ENCODE results near the gene ZDHHC1.

ZDHHC1 gene

DNA sequence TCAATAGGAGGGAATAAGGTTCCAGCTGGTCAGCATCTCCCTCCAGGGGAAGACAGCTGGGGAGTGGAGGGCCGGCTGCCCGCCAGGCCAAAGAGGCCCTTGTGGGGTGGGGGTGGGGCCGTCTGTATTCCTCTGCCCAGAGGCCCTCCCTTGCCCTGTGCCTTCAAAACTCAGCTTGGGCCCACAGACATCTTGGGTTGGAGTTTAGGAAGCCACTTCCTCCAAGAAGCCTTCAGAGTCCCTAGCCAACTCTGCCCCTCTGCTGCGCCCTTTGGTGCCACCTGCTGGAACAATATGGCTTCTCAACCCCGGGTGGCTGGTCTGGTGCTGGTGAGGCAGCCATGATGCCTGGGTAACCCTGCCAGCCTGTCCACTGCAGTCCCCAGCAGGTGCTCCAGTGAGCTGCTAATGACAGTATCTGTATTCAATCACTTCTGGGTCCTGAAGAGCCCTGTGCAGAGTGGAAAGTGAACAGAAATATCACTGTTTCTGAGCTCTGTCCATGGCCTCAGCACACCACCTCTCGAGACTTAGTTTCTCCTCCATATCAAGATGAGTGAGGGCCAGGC lies 31.3 kb upstream of the ZDHHC1 start:
- DNase-seq (ENCODE audit: low read depth in 2 of 2), result peak in 1 of 2 donors; percentile 19

GRCh38 chr16:67446968-67447507 lies 30.8 kb upstream of the ZDHHC1 start:
- DNase-seq (ENCODE audit: low read depth in 2 of 2), result no peak

DNA sequence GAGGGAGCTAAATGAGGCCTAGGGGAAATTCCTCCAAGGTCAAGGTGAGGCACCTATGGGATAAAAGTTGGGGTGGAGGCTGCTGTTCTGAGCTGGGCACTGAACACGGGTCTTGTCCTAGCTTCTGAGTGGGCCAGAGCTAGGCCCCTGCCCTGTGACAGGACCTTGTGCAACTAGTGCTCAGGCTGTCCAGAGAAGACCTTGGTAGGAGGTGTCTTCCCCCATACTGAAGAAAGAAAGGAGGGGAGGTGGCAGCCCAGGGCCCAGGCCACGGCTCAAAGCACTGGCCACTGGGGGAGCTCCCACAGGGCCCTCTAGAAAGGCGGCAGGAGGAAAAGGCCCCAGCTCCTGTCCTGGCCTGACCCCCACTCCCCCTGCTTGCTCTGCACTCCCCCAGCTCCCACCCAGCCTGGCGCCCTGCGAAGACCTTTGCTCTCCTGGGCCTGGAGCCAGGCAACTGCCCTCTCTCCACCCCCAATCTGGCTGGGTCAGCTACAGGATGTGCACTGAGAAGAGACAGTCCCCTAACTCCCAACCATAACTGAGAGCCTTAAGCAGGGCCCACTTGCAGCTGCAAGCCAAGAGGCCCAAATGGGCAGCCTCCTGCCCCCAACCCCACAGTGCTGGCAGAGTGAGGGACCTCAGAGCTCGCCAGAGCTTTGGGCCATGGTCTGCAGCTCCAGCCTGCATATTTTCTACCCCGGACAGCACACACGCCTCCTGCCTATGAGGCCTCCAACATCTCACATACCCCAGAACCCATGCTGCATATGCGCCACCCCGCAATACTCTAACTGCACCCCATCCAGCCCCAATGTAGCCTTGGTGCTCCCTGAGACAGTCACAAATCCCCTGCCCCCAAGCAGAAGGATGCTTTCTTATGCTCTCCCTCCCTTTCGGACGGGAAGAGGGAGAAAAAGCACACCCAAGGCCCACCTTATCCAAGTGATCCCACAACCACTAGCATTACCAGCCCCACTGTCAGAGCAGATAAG lies 29.9 kb upstream of the ZDHHC1 start:
- DNase-seq (ENCODE audit: low read depth in 2 of 2), result no peak

- DNase-seq (ENCODE audit: low read depth in 2 of 2), result no peak
Measured at GRCh38 chr16:67445441-67445912, 29.2 kb upstream of the ZDHHC1 start.

DNA sequence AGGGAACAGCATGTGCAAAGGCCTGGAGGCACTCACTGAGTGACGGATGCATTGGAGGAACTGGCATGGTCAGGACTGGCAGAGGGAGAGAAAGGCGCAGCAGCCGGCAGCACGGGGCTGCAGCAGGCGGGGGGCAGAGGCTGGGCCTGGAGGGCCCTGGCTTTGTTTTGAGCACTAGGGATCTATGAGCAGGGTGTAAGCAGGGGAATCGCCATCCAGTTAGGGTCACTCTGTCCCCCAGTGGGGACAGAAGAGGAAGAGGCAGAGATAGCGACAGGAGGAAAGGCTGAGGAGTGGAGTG lies 28.8 kb upstream of the ZDHHC1 start:
- no peak for DNase-seq (ENCODE audit: low read depth in 2 of 2)

DNA sequence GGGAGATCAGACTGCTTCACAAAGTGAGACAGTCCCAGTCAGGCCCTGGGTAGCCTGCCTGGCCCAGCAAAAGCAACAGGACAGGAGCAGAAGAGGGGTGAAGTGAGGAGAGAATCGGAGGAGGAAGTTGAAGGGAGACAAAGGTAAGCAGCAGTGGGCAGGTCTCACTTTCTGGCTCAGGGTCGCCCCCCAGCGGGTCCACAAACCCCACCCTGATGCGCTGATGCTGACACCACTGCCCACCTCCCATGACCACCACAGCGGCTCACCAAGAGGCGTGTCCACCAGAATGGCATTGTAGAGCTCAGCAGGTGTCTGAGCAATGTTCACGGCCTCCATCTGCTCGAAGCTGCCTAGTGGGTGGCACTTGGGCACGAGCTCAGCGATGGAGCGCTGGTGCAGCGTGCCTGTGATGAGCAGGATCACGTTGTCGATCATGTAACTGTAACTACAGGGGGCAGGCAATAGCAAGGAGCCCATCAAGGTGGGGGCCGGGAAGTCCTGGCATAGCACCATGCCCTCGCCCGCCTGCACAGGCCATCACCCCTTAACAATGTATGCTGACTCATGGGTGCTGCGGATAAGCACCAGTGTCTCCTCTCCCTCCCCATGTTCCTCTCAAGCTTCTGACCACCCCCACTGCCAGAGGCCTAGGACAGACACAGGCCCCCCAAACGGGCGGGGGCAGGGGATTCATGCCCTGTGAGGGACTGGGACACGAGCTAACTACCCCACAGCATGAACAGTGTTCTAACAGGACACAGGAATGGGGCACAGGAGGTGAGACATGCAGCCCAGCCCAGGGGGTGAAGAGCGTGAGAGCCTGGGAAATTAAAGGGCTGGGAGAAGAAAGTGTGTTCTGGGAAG lies 28.2 kb upstream of the ZDHHC1 start:
- DNase-seq (ENCODE audit: low read depth in 2 of 2), result no peak

DNA sequence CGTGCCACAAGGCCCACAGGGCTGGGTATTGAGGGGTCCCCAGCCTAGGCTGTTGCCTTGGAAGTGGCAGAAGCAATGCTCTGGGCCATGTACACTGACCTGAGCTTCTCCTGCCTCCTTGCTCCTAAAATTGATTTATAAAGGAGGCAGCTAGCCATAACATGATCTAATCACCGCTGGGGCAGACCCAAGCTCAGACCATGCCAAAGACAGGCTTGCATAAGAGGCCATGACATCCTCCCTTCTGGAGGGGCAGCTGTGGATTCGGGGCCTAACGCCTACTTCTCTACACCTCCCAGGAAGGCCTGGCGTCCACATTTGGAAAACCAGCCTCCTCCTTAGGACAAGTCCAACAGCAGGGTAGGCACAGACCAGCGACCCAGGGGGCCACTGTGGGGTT lies 27.0 kb upstream of the ZDHHC1 start:
- no peak for DNase-seq (ENCODE audit: low read depth in 2 of 2)

GRCh38 chr16:67442581-67443255 lies 26.4 kb upstream of the ZDHHC1 start:
- DNase-seq (ENCODE audit: low read depth in 2 of 2), result no peak

- DNase-seq (ENCODE audit: low read depth in 2 of 2), result no peak
Measured at GRCh38 chr16:67441907-67442306, 25.6 kb upstream of the ZDHHC1 start.

DNA sequence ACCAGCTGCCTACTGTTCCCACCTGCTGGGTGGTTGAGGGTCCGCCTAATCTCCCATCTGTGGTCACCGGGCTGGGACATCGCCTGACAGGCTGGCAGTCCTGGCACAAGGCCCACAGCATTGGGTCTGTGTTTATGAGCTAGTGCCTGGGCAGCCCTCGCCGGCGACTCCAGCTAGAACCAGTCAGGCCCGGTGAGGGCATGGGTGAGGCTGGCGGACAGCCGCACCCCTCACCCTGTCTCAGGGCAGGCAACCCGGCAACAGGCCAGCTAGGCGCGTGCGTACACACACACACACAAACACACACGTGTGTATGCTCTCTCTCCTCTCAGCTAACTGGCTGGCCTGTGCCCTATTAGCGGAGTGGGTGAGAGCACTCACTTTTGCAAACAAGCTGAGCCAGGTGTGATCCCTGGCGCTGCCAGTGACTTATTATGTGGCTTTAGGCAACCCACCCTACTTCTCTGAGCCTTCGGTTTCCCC lies 25.0 kb upstream of the ZDHHC1 start:
- no peak for DNase-seq (ENCODE audit: low read depth in 2 of 2)

GRCh38 chr16:67438824-67439393 lies 22.6 kb upstream of the ZDHHC1 start:
- DNase-seq (ENCODE audit: low read depth in 2 of 2), result no peak

DNA sequence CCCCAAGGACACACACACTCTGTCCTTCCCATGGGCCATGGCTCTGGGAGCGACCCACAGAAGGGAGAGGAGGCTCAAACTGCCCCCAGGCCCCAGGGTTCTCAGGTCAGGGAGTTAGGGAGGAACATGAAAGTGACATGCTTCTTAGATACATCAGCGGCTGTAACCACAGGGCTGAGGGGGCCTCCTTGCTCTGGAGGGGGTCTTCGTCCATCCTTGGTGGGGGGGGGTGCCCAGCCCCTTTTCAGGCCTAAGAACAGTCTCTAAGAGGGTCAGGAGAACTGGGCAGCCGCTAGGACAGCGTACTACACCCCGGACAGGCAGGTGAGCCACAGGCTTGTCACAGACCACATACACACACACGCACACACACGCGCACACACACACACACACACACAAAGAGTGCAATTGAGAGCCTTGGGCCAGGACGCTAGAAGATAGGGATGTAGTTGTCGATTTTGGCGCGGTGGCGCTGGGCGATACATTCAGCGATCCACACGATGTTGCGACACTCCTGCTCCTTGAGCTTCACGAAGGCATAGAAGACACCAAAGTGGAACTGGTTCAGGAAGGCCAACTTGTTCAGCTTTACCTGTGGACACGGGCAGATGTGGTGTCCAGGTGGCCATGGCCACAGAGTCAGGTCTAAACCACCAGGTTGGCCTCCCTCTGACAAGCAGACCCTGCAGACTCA lies 22.0 kb upstream of the ZDHHC1 start:
- DNase-seq (ENCODE audit: low read depth in 2 of 2), result no peak

DNA sequence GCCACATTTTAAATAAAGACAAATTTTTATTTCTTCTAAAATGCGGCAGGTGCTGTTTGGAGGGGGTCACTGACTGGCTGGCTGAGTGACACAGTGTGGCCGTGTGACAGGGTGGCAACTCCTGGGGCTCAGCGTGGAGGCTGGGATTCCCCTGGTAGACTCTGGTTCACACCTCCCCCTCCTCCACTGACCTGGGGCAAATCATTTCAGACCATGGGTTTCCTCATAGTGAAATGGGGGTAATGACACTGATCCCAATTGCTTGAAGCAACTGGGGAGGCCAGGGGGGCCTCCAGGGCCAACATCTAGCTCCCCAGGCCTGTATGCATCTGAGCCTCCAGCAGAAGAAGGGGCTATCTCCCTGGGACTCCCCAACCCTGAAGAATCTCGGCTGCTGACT lies 21.2 kb upstream of the ZDHHC1 start:
- no peak for DNase-seq (ENCODE audit: low read depth in 2 of 2)

DNA sequence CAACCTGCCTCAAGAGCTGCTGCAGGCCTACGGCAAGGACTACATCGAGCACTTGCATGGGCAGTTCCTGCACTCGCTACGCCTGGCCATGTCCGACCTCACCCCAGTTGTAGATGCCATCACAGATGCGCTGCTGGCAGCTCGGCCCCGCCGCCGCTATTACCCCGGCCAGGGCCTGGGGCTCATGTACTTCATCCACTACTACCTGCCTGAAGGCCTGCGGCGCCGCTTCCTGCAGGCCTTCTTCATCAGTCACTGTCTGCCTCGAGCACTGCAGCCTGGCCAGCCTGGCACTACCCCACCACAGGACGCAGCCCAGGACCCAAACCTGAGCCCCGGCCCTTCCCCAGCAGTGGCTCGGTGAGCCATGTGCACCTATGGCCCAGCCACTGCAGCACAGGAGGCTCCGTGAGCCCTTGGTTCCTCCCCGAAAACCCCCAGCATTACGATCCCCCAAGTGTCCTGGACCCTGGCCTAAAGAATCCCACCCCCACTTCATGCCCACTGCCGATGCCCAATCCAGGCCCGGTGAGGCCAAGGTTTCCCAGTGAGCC lies 20.4 kb upstream of the ZDHHC1 start:
- no peak for DNase-seq (ENCODE audit: low read depth in 2 of 2)

DNA sequence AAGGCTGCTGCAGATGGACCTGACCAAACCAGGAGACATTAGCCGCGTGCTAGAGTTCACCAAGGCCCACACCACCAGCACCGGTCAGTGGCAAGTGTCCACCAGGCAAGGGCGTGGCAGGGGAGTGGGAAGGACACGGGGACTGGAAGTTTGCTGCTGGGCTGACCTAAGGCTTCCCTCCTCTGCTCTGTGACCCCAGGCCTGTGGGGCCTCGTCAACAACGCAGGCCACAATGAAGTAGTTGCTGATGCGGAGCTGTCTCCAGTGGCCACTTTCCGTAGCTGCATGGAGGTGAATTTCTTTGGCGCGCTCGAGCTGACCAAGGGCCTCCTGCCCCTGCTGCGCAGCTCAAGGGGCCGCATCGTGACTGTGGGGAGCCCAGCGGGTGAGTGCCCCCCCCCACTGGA lies 19.5 kb upstream of the ZDHHC1 start:
- DNase-seq (ENCODE audit: low read depth in 2 of 2), result no peak

- DNase-seq (ENCODE audit: low read depth in 2 of 2), result no peak
Measured at GRCh38 chr16:67433131-67433719, 16.9 kb upstream of the ZDHHC1 start.

- no peak for DNase-seq (ENCODE audit: low read depth in 2 of 2)
Measured at GRCh38 chr16:67432506-67432890, 16.2 kb upstream of the ZDHHC1 start.

DNA sequence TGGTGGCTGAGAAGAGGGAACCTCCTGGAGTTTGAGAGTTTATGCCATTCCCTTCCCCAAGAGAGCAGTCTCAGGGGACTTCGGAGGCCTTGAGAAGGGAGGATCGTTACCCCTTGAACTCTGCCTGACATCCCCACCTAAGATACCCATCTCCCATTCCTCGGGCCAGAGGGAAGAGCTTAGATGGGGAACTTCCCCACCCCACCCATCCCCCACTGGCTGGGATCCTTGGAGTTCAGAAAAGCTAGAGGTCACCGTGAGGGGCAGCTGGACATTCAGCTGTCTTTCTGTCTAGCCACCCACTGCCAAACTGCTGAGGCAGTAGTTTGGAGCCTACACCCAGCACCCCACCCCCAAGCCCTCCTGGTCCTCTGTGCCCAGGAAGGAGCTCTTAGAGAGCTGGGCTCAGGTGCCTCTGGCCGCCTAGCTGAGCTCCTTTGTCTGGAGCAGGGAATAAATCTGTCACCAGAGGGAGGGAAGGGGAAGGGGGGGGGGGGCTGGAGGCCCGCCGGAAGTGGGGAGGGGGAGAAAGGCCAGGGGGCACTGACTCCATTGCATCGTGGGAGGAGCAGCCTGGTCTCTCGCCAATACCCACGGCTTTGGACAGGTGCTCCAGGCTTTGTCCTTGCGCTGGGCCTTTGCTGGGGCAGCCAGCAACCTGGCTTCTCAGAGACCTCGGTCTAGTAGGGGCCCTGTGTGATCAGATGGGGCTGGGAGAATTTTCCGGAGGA lies 15.7 kb upstream of the ZDHHC1 start:
- DNase-seq (ENCODE audit: low read depth in 2 of 2), result no peak

All from activated CD8-positive, alpha-beta memory T cell treated with anti-CD3 and anti-CD28 coated beads for 4 hours (primary cell).